Smooth muscle cell (in vitro differentiated cells): ENCODE data around the gene PLD2. TPM values are rescaled to one million over a fixed set of nuclear protein-coding genes. Genes with fewer than 3 reads are reported as not detected.
"Not testable (repeated sequence)": the region's sequence is repeated elsewhere in the genome, so short reads cannot be mapped to it uniquely, and the experiment has no call there.

Experiments
- DNase-seq: peaks from one replicate; lab custom pipeline; 2025; ENCODE audit not compliant: unreplicated experiment; lab: John Stamatoyannopoulos, UW
- H2AFZ ChIP-seq: fragments of 200-600 bp; sonication (generic); 2 replicates; pipeline ENCODE4 v1.6.0; 2016; ENCODE audit warnings: antibody characterized with exemption, low read depth, mild to moderate bottlenecking
- H3F3A ChIP-seq: fragments of 200-600 bp; sonication (generic); 2 replicates; pipeline ENCODE4 v1.6.0; 2017; ENCODE audit warnings: antibody characterized with exemption, low read depth
- H3K27ac ChIP-seq: fragments of 200-600 bp; sonication (generic); 2 replicates; pipeline ENCODE4 v1.5.1; 2016; ENCODE audit warnings: low read depth, mild to moderate bottlenecking
- H3K27me3 ChIP-seq: fragments of 200-600 bp; sonication (generic); 2 replicates; pipeline ENCODE4 v1.6.1; 2016; ENCODE audit warnings: low read depth, mild to moderate bottlenecking
- H3K36me3 ChIP-seq: fragments of 200-600 bp; sonication (generic); 2 replicates; pipeline ENCODE4 v1.5.1; 2016; ENCODE audit warnings: low read depth
- H3K4me1 ChIP-seq: fragments of 200-600 bp; sonication (generic); 2 replicates; pipeline ENCODE4 v1.5.1; 2016; ENCODE audit warnings: low read depth
- H3K4me2 ChIP-seq: fragments of 200-600 bp; sonication (generic); 2 replicates; pipeline ENCODE4 v1.6.0; 2016; ENCODE audit warnings: mild to moderate bottlenecking
- H3K4me3 ChIP-seq: fragments of 200-600 bp; sonication (generic); 2 replicates; pipeline ENCODE4 v1.5.1; 2016; ENCODE audit warnings: mild to moderate bottlenecking
- H3K79me2 ChIP-seq: fragments of 200-600 bp; sonication (generic); 2 replicates; pipeline ENCODE4 v1.6.0; 2016; ENCODE audit warnings: low read depth, mild to moderate bottlenecking
- H3K9ac ChIP-seq: fragments of 200-600 bp; sonication (generic); 2 replicates; pipeline ENCODE4 v1.6.0; 2016; ENCODE audit warnings: low read depth
- H3K9me3 ChIP-seq: fragments of 200-600 bp; sonication (generic); replicated peaks from 2 replicates; pipeline ENCODE4 v1.5.1; 2016; ENCODE audit warnings: low read depth
- H4K20me1 ChIP-seq: fragments of 200-600 bp; sonication (generic); 2 replicates; pipeline ENCODE4 v1.6.0; 2016; ENCODE audit warnings: low read depth
- WGBS: methylation state at CpG from one replicate; pipeline ENCODE4 v1.1.7; 2016; ENCODE audit warnings: low lambda C conversion rate; 5-methylcytosine and 5-hydroxymethylcytosine counted together
- polyA plus RNA-seq: library from polyadenylated mRNA; unstranded; fragments of >200 nt; fragmentation: Nextera tagmentation; extraction: Ambion mirVana; gene quantifications from 2 replicates; pipeline ENCODE4 v1.2.1, GENCODE V29; 2016
- total RNA-seq: library from RNA; depleted of rRNA; stranded (reverse); fragments of >200 nt; gene quantifications from 2 replicates; pipeline ENCODE4 v1.2.3, GENCODE V29; 2014
- TF ChIP-seq, protein P1 (sequence below): fragments of 200-600 bp; sonication (generic); IDR thresholded peaks from 2 replicates; pipeline ENCODE4 v1.5.1; 2017; ENCODE audit warnings: borderline replicate concordance, mild to moderate bottlenecking, antibody characterized with exemption; ENCODE audit not compliant: insufficient read depth, poor library complexity, severe bottlenecking

PLD2 gene
- total and polyA plus RNA-seq, 2 experiments from 2014 or later: 9.9 to 20.3 TPM

DNA sequence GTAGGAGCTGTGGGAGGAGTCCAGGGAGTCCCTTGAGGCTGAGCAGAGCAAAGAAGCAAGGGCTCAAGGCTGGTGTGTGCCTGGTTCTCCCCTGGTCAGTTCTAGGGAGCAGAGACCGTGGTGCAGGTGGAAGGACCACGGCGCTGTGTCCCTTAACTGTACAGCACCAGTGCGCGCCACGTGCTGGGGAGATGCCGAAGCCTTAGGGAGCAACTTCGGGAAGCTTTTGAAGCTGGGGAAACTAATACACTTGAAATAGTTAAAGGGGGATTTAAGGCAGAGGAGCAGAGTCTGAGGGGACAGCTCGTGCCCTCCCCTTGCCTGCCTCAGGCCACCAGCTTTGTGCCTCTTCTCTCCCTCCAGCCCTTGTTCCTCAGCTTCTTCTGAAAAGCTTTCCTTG lies 53.7 kb downstream of the PLD2 start:
- Histone ChIP-seq H3K4me1 (peaks cover 20% of the 10 kb centered on the region), H2AFZ (no peak overlapping the region), H3K36me3 (no peaks in the 10 kb centered on the region), H3K27me3 (no peaks in the 10 kb centered on the region), H3K9me3 (no peaks in the 10 kb centered on the region), H3K4me2 (no peak overlapping the region), H3F3A (no peaks in the 10 kb centered on the region), H3K79me2 (peaks cover 31% of the 10 kb centered on the region), H3K4me3 (no peak overlapping the region), H3K9ac (no peak overlapping the region), H4K20me1 (peaks cover 50% of the 10 kb centered on the region), H3K27ac (no peak overlapping the region)
- TF ChIP-seq, protein P1, sequence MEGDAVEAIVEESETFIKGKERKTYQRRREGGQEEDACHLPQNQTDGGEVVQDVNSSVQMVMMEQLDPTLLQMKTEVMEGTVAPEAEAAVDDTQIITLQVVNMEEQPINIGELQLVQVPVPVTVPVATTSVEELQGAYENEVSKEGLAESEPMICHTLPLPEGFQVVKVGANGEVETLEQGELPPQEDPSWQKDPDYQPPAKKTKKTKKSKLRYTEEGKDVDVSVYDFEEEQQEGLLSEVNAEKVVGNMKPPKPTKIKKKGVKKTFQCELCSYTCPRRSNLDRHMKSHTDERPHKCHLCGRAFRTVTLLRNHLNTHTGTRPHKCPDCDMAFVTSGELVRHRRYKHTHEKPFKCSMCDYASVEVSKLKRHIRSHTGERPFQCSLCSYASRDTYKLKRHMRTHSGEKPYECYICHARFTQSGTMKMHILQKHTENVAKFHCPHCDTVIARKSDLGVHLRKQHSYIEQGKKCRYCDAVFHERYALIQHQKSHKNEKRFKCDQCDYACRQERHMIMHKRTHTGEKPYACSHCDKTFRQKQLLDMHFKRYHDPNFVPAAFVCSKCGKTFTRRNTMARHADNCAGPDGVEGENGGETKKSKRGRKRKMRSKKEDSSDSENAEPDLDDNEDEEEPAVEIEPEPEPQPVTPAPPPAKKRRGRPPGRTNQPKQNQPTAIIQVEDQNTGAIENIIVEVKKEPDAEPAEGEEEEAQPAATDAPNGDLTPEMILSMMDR: no peak
- DNase-seq: no peak
- WGBS: 98% methylated on average over 9 of the region's 9 CpGs

DNA sequence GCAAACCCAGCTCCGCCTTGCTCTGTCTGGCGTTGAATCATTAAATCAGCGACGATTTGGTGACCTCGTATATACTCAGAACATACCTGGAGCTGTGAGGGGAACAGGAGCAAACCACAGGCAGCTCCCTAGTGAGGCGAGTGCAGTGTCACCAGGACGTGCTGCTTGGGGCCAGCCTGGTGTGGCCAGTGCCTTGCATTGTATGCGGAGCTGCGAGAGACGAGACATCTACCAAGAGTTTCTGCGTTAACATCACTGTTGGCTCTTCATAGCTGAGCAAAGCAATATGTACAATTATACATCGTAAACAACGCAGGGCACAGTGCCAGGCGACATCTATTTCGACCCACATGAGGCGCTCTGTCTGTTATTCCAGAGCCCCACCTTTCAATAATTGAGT lies 54.1 kb downstream of the PLD2 start:
- H3K27me3 ChIP-seq: no peaks in the 10 kb centered on the region
- H3K4me1 ChIP-seq: peaks cover 20% of the 10 kb centered on the region
- no peak for DNase-seq
- no peaks in the 10 kb centered on the region for H3K9me3 ChIP-seq
- H2AFZ ChIP-seq: no peak overlapping the region
- H3K36me3 ChIP-seq: no peaks in the 10 kb centered on the region
- peaks cover 52% of the 10 kb centered on the region for H4K20me1 ChIP-seq
- peaks cover 29% of the 10 kb centered on the region for H3K79me2 ChIP-seq
- no peak overlapping the region for H3K27ac ChIP-seq
- no peak overlapping the region for H3K4me3 ChIP-seq
- no peak overlapping the region for H3K9ac ChIP-seq
- H3K4me2 ChIP-seq: no peak overlapping the region
- TF ChIP-seq, protein P1: no peak
- no peaks in the 10 kb centered on the region for H3F3A ChIP-seq
- 89% methylated on average over 16 of the region's 16 CpGs for WGBS

DNA sequence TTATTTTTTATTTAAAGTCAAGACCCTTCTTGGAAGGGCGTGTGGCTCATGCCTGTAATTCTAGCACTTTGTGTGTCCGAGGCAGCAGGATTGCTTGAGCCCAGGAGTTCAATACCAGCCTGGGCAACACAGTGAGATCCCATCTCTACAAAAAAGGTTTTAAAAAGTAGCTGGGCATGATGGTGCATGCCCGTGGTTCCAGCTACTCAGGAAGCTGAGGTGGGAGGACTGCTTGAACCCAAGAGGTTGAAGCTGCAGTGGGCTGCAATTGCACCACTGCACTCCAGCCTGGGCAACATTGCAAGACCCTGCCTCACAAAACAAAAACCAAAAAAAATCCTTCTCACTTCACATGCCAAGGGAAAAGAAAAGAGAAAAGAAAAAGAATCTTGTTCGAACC lies 55.8 kb downstream of the PLD2 start:
- no peaks in the 10 kb centered on the region for H3K36me3 ChIP-seq
- no peak for DNase-seq
- no peak overlapping the region for H3K4me3 ChIP-seq
- H3K4me2 ChIP-seq: no peak overlapping the region
- no peaks in the 10 kb centered on the region for H3K9me3 ChIP-seq
- no peaks in the 10 kb centered on the region for H3F3A ChIP-seq
- H3K27ac ChIP-seq: no peak overlapping the region
- WGBS: 97% methylated on average over 4 of the region's 4 CpGs
- TF ChIP-seq, protein P1: no peak
- H4K20me1 ChIP-seq: peaks cover 44% of the 10 kb centered on the region
- H3K27me3 ChIP-seq: no peaks in the 10 kb centered on the region
- peaks cover 23% of the 10 kb centered on the region for H3K79me2 ChIP-seq
- no peak overlapping the region for H3K9ac ChIP-seq
- peaks cover 17% of the 10 kb centered on the region for H3K4me1 ChIP-seq
- no peak overlapping the region for H2AFZ ChIP-seq

DNA sequence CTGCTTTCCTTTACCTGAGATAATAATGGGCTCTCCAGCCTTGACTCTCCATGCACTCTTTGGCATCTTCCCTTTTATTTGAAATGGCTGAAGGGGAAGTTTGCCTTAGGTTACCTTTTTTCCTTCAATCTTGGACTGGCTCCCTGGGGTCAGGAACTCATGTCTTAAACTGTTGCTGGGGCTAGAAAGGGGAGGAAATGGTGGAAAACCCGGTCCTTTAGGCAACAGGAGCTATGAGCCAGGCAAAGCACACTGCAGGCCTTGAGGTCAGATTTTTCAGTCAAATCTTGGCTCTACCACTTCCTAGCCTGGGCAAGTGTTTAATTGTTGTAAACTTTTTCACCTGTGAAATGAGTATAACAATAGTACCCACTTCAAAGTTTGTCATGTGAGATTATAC lies 56.4 kb downstream of the PLD2 start:
- peaks cover 18% of the 10 kb centered on the region for H3K79me2 ChIP-seq

DNA sequence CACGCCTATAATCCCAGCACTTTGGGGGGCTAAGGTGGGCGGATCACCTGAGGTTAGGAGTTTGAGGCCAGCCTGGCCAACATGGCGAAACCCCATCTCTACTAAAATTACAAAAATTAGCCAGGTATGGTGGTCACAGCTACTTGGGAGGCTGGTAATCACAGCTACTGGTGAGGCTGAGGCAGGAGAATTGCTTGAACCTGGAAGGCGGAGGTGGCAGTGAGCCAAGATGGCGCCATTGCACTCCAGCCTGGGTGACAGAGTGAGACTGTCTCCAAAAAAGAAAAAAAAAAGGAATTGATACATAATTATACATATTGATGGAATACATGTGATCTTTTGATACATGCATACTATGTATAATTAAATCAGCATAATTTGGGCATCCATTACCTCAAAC lies 60.6 kb downstream of the PLD2 start:
- not testable (repeated sequence) for DNase-seq, H3K27me3 ChIP-seq, H3K4me2 ChIP-seq, H3K9me3 ChIP-seq, H2AFZ ChIP-seq, H3K9ac ChIP-seq, H3K27ac ChIP-seq, H3F3A ChIP-seq, H3K4me3 ChIP-seq, H3K36me3 ChIP-seq, H3K4me1 ChIP-seq
- Histone ChIP-seq H4K20me1 (peaks cover 58% of the 10 kb centered on the region), H3K79me2 (peaks cover 10% of the 10 kb centered on the region)
- WGBS: 98% methylated on average over 5 of the region's 5 CpGs

More for the DNA sequence above, 56.4 kb downstream of the PLD2 start:
- Histone ChIP-seq H3K27ac (no peak overlapping the region), H4K20me1 (peaks cover 43% of the 10 kb centered on the region), H2AFZ (no peak overlapping the region), H3K36me3 (no peaks in the 10 kb centered on the region), H3K9ac (no peak overlapping the region), H3K4me3 (no peak overlapping the region), H3K4me2 (no peak overlapping the region), H3K4me1 (peaks cover 11% of the 10 kb centered on the region), H3K9me3 (no peaks in the 10 kb centered on the region), H3K27me3 (no peaks in the 10 kb centered on the region), H3F3A (no peaks in the 10 kb centered on the region)
- no peak for DNase-seq
- TF ChIP-seq, protein P1: no peak
- WGBS: 91% methylated on average over 1 of the region's 1 CpG
